ENCODE data around the gene NUDT4. TPM values are rescaled to one million over a fixed set of nuclear protein-coding genes. Genes with fewer than 3 reads are reported as not detected.

The NUDT4 gene
- total RNA-seq, 1 experiment from 2014 or later, result 65.6 TPM

- in situ Hi-C loops (cut with HindIII; ENCODE audit: low sequenced_read_pairs), result no loop called here
Measured at GRCh38 chr12:93443576-93443975, 65.9 kb downstream of the NUDT4 start.

GRCh38 chr12:93447555-93448290 lies 70.0 kb downstream of the NUDT4 start:
- DNase-seq (ENCODE audit: low spot score), result no peak
- in situ Hi-C loops (cut with HindIII; ENCODE audit: low sequenced_read_pairs), result no loop called here

More at GRCh38 chr12:93443576-93443975, 65.9 kb downstream of the NUDT4 start:
- DNase-seq (ENCODE audit: low spot score), result no peak

GRCh38 chr12:93448796-93449195 lies 71.1 kb downstream of the NUDT4 start:
- no peak for DNase-seq (ENCODE audit: low spot score)
- in situ Hi-C loops (cut with HindIII; ENCODE audit: low sequenced_read_pairs), result no loop called here

- in situ Hi-C loops (cut with HindIII; ENCODE audit: low sequenced_read_pairs), result no loop called here
- no peak for DNase-seq (ENCODE audit: low spot score)
Measured at GRCh38 chr12:93449277-93449676, 71.6 kb downstream of the NUDT4 start.

GRCh38 chr12:93451423-93452158 lies 73.9 kb downstream of the NUDT4 start:
- DNase-seq (ENCODE audit: low spot score), result no peak
- in situ Hi-C loops (cut with HindIII; ENCODE audit: low sequenced_read_pairs), result no loop called here

- in situ Hi-C loops (cut with HindIII; ENCODE audit: low sequenced_read_pairs), result no loop called here
Measured at GRCh38 chr12:93453633-93454032, 75.9 kb downstream of the NUDT4 start.

GRCh38 chr12:93456077-93456476 lies 78.4 kb downstream of the NUDT4 start:
- DNase-seq (ENCODE audit: low spot score), result no peak
- in situ Hi-C loops (cut with HindIII; ENCODE audit: low sequenced_read_pairs), result no loop called here

More at GRCh38 chr12:93453633-93454032, 75.9 kb downstream of the NUDT4 start:
- DNase-seq (ENCODE audit: low spot score), result no peak

Other genes starting within 250 kb of the NUDT4 start
- gene UBE2N, start 64.0 kb downstream of the NUDT4 start, total RNA-seq (2014; rRNA removed; shearing (Covaris generic)), result 116 and 119 TPM in 2 replicates
- 159 and 173 TPM in 2 replicates for gene MRPL42, start 89.6 kb downstream of the NUDT4 start, total RNA-seq (2014; rRNA removed; shearing (Covaris generic))
- not detected in 2 replicates for gene SOCS2, start 194.8 kb downstream of the NUDT4 start, total RNA-seq (2014; rRNA removed; shearing (Covaris generic))